Measurements from ENCODE around the gene CGB3.
A peak's percentile ranks its signal among the peaks of the same experiment; 100 is the strongest.

The CGB3 gene

GRCh38 chr19:48993175-48994034 is 30.7 kb downstream of the CGB3 start, which contains the start of the genes GYS1 and RUVBL2:
TSS of gene GYS1 (minus strand) at chr19:48993309. CDS start at chr19:48993112, 197 bp downstream.
TSS of gene RUVBL2 (plus strand) at chr19:48993887. CDS start at chr19:48993912, 25 bp downstream.
- Histone ChIP-seq H3K4me3 (ENCODE audit: insufficient read depth in 1 of 2, low read depth in 1 of 2, low read length in 2 of 2) (peak within 1 kb of the TSS; percentile 75 to 97), H2BK120ac (ENCODE audit: low read depth, low read length) (no peak within 1 kb of the TSS), H3K9me3 (ENCODE audit: control insufficient read depth, low read length) (no peaks in the 10 kb centered on the region), H3K4me1 (ENCODE audit: control insufficient read depth, insufficient read depth, low read depth, low read length) (peaks cover 31% of the 10 kb centered on the region), H3K4ac (ENCODE audit: low read depth in 1 of 2, low read length in 2 of 2) (peak within 1 kb of the TSS; percentile 27 to 89), H3K9ac (ENCODE audit: low read length) (peak within 1 kb of the TSS; percentile 97), H3K4me2 (ENCODE audit: low read length, poor library complexity, severe bottlenecking) (peak within 1 kb of the TSS; percentile 90), H3K23ac (ENCODE audit: low read length in 2 of 2) (peak within 1 kb of the TSS in 1 of 2 experiments; percentile 90), H3K36me3 (ENCODE audit: control insufficient read depth in 1 of 2, insufficient read depth in 2 of 2, low read depth in 1 of 2, low read length in 2 of 2) (peaks cover 17 to 30% of the 10 kb centered on the region in 2 experiments), H3K27me3 (ENCODE audit: control insufficient read depth in 1 of 2, insufficient read depth in 1 of 2, low read length in 2 of 2) (no peaks in the 10 kb centered on the region), H2BK15ac (ENCODE audit: low read depth, poor library complexity, severe bottlenecking) (peak within 1 kb of the TSS; percentile 1), H3K79me1 (replicated peaks; ENCODE audit: low read length, poor library complexity, severe bottlenecking) (peaks cover 23% of the 10 kb centered on the region), H3K18ac (ENCODE audit: low read depth in 1 of 2, low read length in 2 of 2) (peak within 1 kb of the TSS; percentile 75 to 98), H4K91ac (ENCODE audit: low read length) (peak within 1 kb of the TSS; percentile 66), H3K14ac (ENCODE audit: low read length in 2 of 2) (peak within 1 kb of the TSS in 1 of 2 experiments; percentile 45), H2AFZ (ENCODE audit: low read depth, low read length) (peak within 1 kb of the TSS; percentile 29), H2BK12ac (ENCODE audit: low read length in 2 of 2) (peak within 1 kb of the TSS in 1 of 2 experiments; percentile 90), H3K27ac (ENCODE audit: low read length, poor library complexity, severe bottlenecking) (peak within 1 kb of the TSS; percentile 91), H4K8ac (ENCODE audit: low read length) (peak within 1 kb of the TSS; percentile 38), H2AK5ac (ENCODE audit: low read length, severe bottlenecking) (peak within 1 kb of the TSS; percentile 13), H2BK5ac (ENCODE audit: low read depth, low read length, poor library complexity, severe bottlenecking) (peak within 1 kb of the TSS; percentile 20)
- peak; percentile 100 for DNase-seq
- whole genome bisulfite sequencing = under 1% methylated on average over 56 of the region's 56 CpGs

DNA sequence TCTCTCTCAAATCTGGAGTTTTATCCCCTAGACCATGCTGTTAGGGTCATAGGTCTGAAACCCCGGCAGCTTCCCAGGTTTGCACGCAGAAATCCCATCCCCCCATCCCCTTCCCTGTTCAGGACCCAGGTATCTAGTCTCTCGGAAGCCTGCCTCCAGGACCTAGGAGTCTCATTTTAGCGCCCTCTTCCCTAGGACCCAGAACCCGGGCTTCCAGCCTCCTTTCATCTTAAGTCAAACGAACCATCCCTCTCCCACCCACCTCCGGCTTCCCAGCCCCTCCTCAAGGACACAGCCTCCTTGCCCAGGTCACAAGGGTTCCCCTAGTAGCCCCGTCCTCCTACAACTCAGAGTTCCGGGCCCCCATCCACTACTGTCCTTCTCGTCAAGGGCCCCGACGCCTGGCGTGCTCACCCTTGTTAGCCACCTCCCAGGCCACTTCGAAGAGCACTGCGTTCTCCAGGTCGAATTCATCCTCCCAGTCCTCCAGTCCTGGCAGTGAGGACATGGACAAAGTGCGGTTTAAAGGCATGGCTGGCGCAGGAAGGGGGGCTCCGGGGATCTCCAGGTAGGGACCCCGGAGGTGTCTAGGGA is 31.5 kb downstream of the CGB3 start:
- Histone ChIP-seq H3K27me3 (ENCODE audit: control insufficient read depth in 1 of 2, insufficient read depth in 1 of 2, low read length in 2 of 2) (no peaks in the 10 kb centered on the region), H4K8ac (ENCODE audit: low read length) (peak overlapping the region; percentile 1), H3K18ac (ENCODE audit: low read depth in 1 of 2, low read length in 2 of 2) (peak overlapping the region; percentile 75 to 98), H2AK5ac (ENCODE audit: low read length, severe bottlenecking) (no peak overlapping the region), H2AFZ (ENCODE audit: low read depth, low read length) (peak overlapping the region; percentile 29), H2BK15ac (ENCODE audit: low read depth, poor library complexity, severe bottlenecking) (peak overlapping the region; percentile 1), H3K23ac (ENCODE audit: low read length in 2 of 2) (peak overlapping the region in 1 of 2 experiments; percentile 90), H3K4me3 (ENCODE audit: insufficient read depth in 1 of 2, low read depth in 1 of 2, low read length in 2 of 2) (peak overlapping the region; percentile 75 to 97), H3K4me1 (ENCODE audit: control insufficient read depth, insufficient read depth, low read depth, low read length) (peaks cover 26% of the 10 kb centered on the region), H3K27ac (ENCODE audit: low read length, poor library complexity, severe bottlenecking) (peak overlapping the region; percentile 78), H3K4ac (ENCODE audit: low read depth in 1 of 2, low read length in 2 of 2) (peak overlapping the region; percentile 27 to 89), H2BK5ac (ENCODE audit: low read depth, low read length, poor library complexity, severe bottlenecking) (peak overlapping the region; percentile 20), H2BK12ac (ENCODE audit: low read length in 2 of 2) (peak overlapping the region in 1 of 2 experiments; percentile 90), H3K4me2 (ENCODE audit: low read length, poor library complexity, severe bottlenecking) (peak overlapping the region; percentile 87), H3K9ac (ENCODE audit: low read length) (peak overlapping the region; percentile 97), H3K14ac (ENCODE audit: low read length in 2 of 2) (peak overlapping the region in 1 of 2 experiments; percentile 45), H2BK120ac (ENCODE audit: low read depth, low read length) (no peak overlapping the region), H4K91ac (ENCODE audit: low read length) (peak overlapping the region; percentile 66), H3K36me3 (ENCODE audit: control insufficient read depth in 1 of 2, insufficient read depth in 2 of 2, low read depth in 1 of 2, low read length in 2 of 2) (peaks cover 23 to 37% of the 10 kb centered on the region in 2 experiments), H3K79me1 (replicated peaks; ENCODE audit: low read length, poor library complexity, severe bottlenecking) (peaks cover 23% of the 10 kb centered on the region), H3K9me3 (ENCODE audit: control insufficient read depth, low read length) (no peaks in the 10 kb centered on the region)
- WGBS = under 1% methylated on average over 20 of the region's 20 CpGs
- DNase-seq = peak; percentile 32

DNA sequence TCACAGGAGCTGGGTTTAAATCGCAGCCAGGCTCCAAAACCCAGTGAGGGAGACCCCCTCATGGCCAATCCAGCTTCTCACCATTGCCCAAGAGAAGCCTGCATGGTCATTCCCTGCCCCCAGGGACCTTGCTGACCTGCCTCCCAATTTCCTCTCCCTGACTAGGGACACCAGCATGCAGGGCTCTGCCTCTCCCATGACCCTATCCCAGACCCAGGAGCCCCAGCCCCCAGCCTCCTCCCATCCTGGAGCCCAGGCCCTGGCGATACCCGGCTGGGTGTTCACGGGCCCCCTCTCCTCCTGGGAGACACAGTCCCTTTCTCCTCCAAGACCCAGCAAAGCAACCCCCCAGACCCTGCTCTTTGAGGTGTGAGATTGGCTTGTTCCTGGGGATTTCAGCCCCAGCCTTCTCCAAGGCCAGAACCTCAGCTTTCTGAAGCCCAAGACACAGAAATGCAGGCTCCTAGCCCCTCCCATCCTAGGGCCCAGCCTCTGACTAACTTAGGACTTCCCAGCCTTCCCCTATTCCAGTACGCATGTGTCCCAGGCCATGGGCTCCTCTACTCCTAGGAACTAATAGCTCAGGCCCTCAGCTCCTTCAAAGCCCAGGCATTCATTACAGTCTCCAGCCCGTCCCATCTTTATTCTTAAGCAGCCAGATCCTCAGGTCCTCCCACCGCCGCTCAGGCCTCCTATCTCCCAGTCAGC is 32.1 kb downstream of the CGB3 start:
- H3K9me3 ChIP-seq (ENCODE audit: control insufficient read depth, low read length) = no peaks in the 10 kb centered on the region
- peak overlapping the region; percentile 75 to 97 for H3K4me3 ChIP-seq (ENCODE audit: insufficient read depth in 1 of 2, low read depth in 1 of 2, low read length in 2 of 2)
- H3K14ac ChIP-seq (ENCODE audit: low read length in 2 of 2) = peak overlapping the region in 1 of 2 experiments; percentile 97
- peak overlapping the region; percentile 78 for H3K27ac ChIP-seq (ENCODE audit: low read length, poor library complexity, severe bottlenecking)
- DNase-seq = peak; percentile 91
- peaks cover 25% of the 10 kb centered on the region for H3K4me1 ChIP-seq (ENCODE audit: control insufficient read depth, insufficient read depth, low read depth, low read length)
- H3K4me2 ChIP-seq (ENCODE audit: low read length, poor library complexity, severe bottlenecking) = peak overlapping the region; percentile 87
- H4K8ac ChIP-seq (ENCODE audit: low read length) = no peak overlapping the region
- no peak overlapping the region for H2BK120ac ChIP-seq (ENCODE audit: low read depth, low read length)
- peak overlapping the region; percentile 0 to 74 for H3K4ac ChIP-seq (ENCODE audit: low read depth in 1 of 2, low read length in 2 of 2)
- H3K79me1 ChIP-seq (replicated peaks; ENCODE audit: low read length, poor library complexity, severe bottlenecking) = peaks cover 25% of the 10 kb centered on the region
- peak overlapping the region; percentile 97 for H3K9ac ChIP-seq (ENCODE audit: low read length)
- no peak overlapping the region for H2BK5ac ChIP-seq (ENCODE audit: low read depth, low read length, poor library complexity, severe bottlenecking)
- H3K36me3 ChIP-seq (ENCODE audit: control insufficient read depth in 1 of 2, insufficient read depth in 2 of 2, low read depth in 1 of 2, low read length in 2 of 2) = peaks cover 27 to 39% of the 10 kb centered on the region in 2 experiments
- WGBS = 44% methylated on average over 8 of the region's 8 CpGs
- H3K23ac ChIP-seq (ENCODE audit: low read length in 2 of 2) = peak overlapping the region in 1 of 2 experiments; percentile 27
- H2AFZ ChIP-seq (ENCODE audit: low read depth, low read length) = no peak overlapping the region
- no peak overlapping the region for H2BK15ac ChIP-seq (ENCODE audit: low read depth, poor library complexity, severe bottlenecking)
- peak overlapping the region; percentile 24 to 67 for H3K18ac ChIP-seq (ENCODE audit: low read depth in 1 of 2, low read length in 2 of 2)
- peak overlapping the region; percentile 3 for H2AK5ac ChIP-seq (ENCODE audit: low read length, severe bottlenecking)
- no peaks in the 10 kb centered on the region for H3K27me3 ChIP-seq (ENCODE audit: control insufficient read depth in 1 of 2, insufficient read depth in 1 of 2, low read length in 2 of 2)
- no peak overlapping the region for H4K91ac ChIP-seq (ENCODE audit: low read length)
- no peak overlapping the region for H2BK12ac ChIP-seq (ENCODE audit: low read length in 2 of 2)
